DMS114 treated with DMSO at 0.1 percent for 48 hours (cell line): ENCODE results near the gene ACTN4.
"Not testable (repeated sequence)": the region's sequence is repeated elsewhere in the genome, so short reads cannot be mapped to it uniquely, and the experiment has no call there.

Source experiments
- DNase-seq: peaks from one replicate; lab custom pipeline; 2025; ENCODE audit not compliant: unreplicated experiment; lab: John Stamatoyannopoulos, UW

ACTN4 gene

GRCh38 chr19:38761884-38762389, 114.5 kb downstream of the ACTN4 start:
- not testable (repeated sequence) for DNase-seq

GRCh38 chr19:38763795-38764220, 116.4 kb downstream of the ACTN4 start:
- no peak for DNase-seq

- no peak for DNase-seq
Measured at GRCh38 chr19:38765214-38765613, 117.8 kb downstream of the ACTN4 start.

GRCh38 chr19:38766276-38767047, 119.0 kb downstream of the ACTN4 start:
- DNase-seq, result no peak

GRCh38 chr19:38769635-38770211, 122.3 kb downstream of the ACTN4 start:
- DNase-seq, result no peak

- DNase-seq, result not testable (repeated sequence)
Measured at GRCh38 chr19:38770228-38770948, 122.9 kb downstream of the ACTN4 start.

- DNase-seq, result not testable (repeated sequence)
Measured at GRCh38 chr19:38770949-38771275, 123.5 kb downstream of the ACTN4 start.

GRCh38 chr19:38771569-38771968, 124.1 kb downstream of the ACTN4 start:
- DNase-seq, result not testable (repeated sequence)

GRCh38 chr19:38773469-38774177, 126.2 kb downstream of the ACTN4 start, which contains the start of gene LGALS7:
LGALS7 (minus strand) TSS chr19:38773517; CDS start chr19:38773492, 25 bp downstream.
- no peak for DNase-seq

GRCh38 chr19:38774181-38774950, 126.9 kb downstream of the ACTN4 start:
- no peak for DNase-seq

- DNase-seq, result no peak
Measured at GRCh38 chr19:38778733-38779132, 131.3 kb downstream of the ACTN4 start.

GRCh38 chr19:38780443-38780842, 133.0 kb downstream of the ACTN4 start:
- DNase-seq, result no peak

- DNase-seq, result no peak
Measured at GRCh38 chr19:38781058-38781457, 133.6 kb downstream of the ACTN4 start.
